Caco-2 (cell line): ENCODE measurements around the gene FLCN. TPM values are rescaled to one million over a fixed set of nuclear protein-coding genes. Genes with fewer than 3 reads are reported as not detected.

ENCODE experiments used
- BruUV-seq: library from RNA; stranded (reverse); fragments of 400-500 nt; replicated peaks from 2 replicates; lab custom pipeline; 2021; lab: Mats Ljungman, UMichigan
- CTCF ChIA-PET: fragments of 300-600 bp; sonication (Branson Sonifier 250); formaldehyde crosslinking; loops from one replicate; lab custom pipeline; 2022; ENCODE audit warnings: antibody characterized with exemption; lab: Charles Lee
- POLR2A ChIA-PET: fragments of 300-600 bp; sonication (Branson Sonifier 250); formaldehyde crosslinking; loops from one replicate; lab custom pipeline; 2022; ENCODE audit warnings: antibody characterized with exemption; lab: Charles Lee
- DNase-seq, 2 experiments: peaks; one replicate each; pipeline versions ENCODE4 v3.0.0 to v3.0.0-alpha.2; 2020 to 2022
- H3K27me3 ChIP-seq: replicated peaks from 2 replicates; pipeline ENCODE4 v1.6.0; 2011; ENCODE audit warnings: low read length; ENCODE audit not compliant: control insufficient read depth, insufficient read depth
- H3K36me3 ChIP-seq: 2 replicates; pipeline ENCODE4 v1.5.1; 2011; ENCODE audit warnings: low read length; ENCODE audit not compliant: control insufficient read depth, insufficient read depth
- H3K4me1 ChIP-seq: fragments of 250-450 bp; sonication (Bioruptor Pico); 2 replicates; pipeline ENCODE4 v1.5.1; 2020; ENCODE audit warnings: mild to moderate bottlenecking
- H3K4me3 ChIP-seq: 2 replicates; pipeline ENCODE4 v1.5.1; 2011; ENCODE audit warnings: low read depth, mild to moderate bottlenecking, control low read depth, low read length
- H3K9me3 ChIP-seq: fragments of 250-450 bp; sonication (Bioruptor Pico); 2 replicates; pipeline ENCODE4 v1.5.1; 2020; ENCODE audit warnings: mild to moderate bottlenecking, moderate library complexity
- H3K27ac Mint-ChIP-seq: one replicate; pipeline ENCODE4 v1.8.0; 2022; ENCODE audit warnings: mixed read lengths; ENCODE audit not compliant: unreplicated experiment
- H3K27me3 Mint-ChIP-seq: one replicate; pipeline ENCODE4 v1.8.0; 2022; ENCODE audit warnings: mixed read lengths; ENCODE audit not compliant: insufficient read depth, unreplicated experiment
- H3K36me3 Mint-ChIP-seq: one replicate; pipeline ENCODE4 v1.8.0; 2022; ENCODE audit warnings: mild to moderate bottlenecking, mixed read lengths; ENCODE audit not compliant: insufficient read depth, unreplicated experiment
- H3K4me1 Mint-ChIP-seq: one replicate; pipeline ENCODE4 v1.8.0; 2022; ENCODE audit warnings: low read depth, mixed read lengths; ENCODE audit not compliant: unreplicated experiment
- H3K4me3 Mint-ChIP-seq: one replicate; pipeline ENCODE4 v1.8.0; 2022; ENCODE audit warnings: mild to moderate bottlenecking, moderate library complexity, mixed read lengths; ENCODE audit not compliant: unreplicated experiment
- H3K9me3 Mint-ChIP-seq: one replicate; pipeline ENCODE4 v1.8.0; 2022; ENCODE audit warnings: mixed read lengths; ENCODE audit not compliant: unreplicated experiment
- CTCF ChIP-seq, 2 experiments: fragments of 200-600 bp in 1 of 2; IDR thresholded peaks; 1 replicate in 1 of 2; 2 replicates in 1 of 2; pipeline versions ENCODE4 v1.5.1 to v1.8.0; 2011 to 2022; ENCODE audit warnings: antibody characterized with exemption in 1 of 2, control low read depth in 1 of 2, inconsistent platforms in 1 of 2, low read depth in 1 of 2, low read length in 1 of 2, mild to moderate bottlenecking in 1 of 2, moderate library complexity in 1 of 2; ENCODE audit not compliant: insufficient read depth in 1 of 2, severe bottlenecking in 1 of 2, unreplicated experiment in 1 of 2
- intact Hi-C: fragments of 100-400 bp; cut with micrococcal nuclease; formaldehyde crosslinking; loops from one replicate; pipeline ENCODE4 v1.10.0; 2022; ENCODE audit not compliant: unreplicated experiment
- total RNA-seq: library from RNA; stranded (reverse); gene quantifications from 2 replicates; pipeline ENCODE4 v1.2.3, GENCODE V29; 2022

FLCN gene
- total RNA-seq, 1 experiment from 2014 or later: 69.0 TPM

- no peak for TF ChIP-seq CTCF (IDR thresholded peaks at IDR 0.05; ENCODE audit: insufficient read depth in 1 of 2, low read depth in 1 of 2, low read length in 1 of 2, severe bottlenecking in 1 of 2, unreplicated experiment in 1 of 2)
- no peak for DNase-seq
- peaks cover 89% of the 10 kb centered on the region for H3K36me3 Mint-ChIP-seq
- intact Hi-C loops: no loop called here
- no peak overlapping the region for H3K4me3 Mint-ChIP-seq
- H3K27me3 ChIP-seq: no peaks in the 10 kb centered on the region
- H3K27me3 Mint-ChIP-seq: no peaks in the 10 kb centered on the region
- peaks cover 6% of the 10 kb centered on the region for H3K36me3 ChIP-seq
- POLR2A ChIA-PET: no interaction called here
- H3K27ac Mint-ChIP-seq: no peak overlapping the region
- no peaks in the 10 kb centered on the region for H3K4me1 ChIP-seq
- H3K4me3 ChIP-seq: no peak overlapping the region
- no peaks in the 10 kb centered on the region for H3K9me3 Mint-ChIP-seq
- CTCF ChIA-PET: no interaction called here
- no TSS peak for BruUV-seq
- H3K9me3 ChIP-seq: no peaks in the 10 kb centered on the region
- no peaks in the 10 kb centered on the region for H3K4me1 Mint-ChIP-seq
Measured at GRCh38 chr17:17254036-17254435, 17.1 kb upstream of the FLCN start.

GRCh38 chr17:17253406-17253805, 16.4 kb upstream of the FLCN start:
- BruUV-seq: no TSS peak

GRCh38 chr17:17252149-17252661, 15.2 kb upstream of the FLCN start:
- no TSS peak for BruUV-seq
- H3K4me3 ChIP-seq: no peak overlapping the region
- Mint-ChIP-seq H3K36me3 (peaks cover 87% of the 10 kb centered on the region), H3K27ac (no peak overlapping the region), H3K27me3 (no peaks in the 10 kb centered on the region), H3K4me3 (no peak overlapping the region), H3K4me1 (no peaks in the 10 kb centered on the region), H3K9me3 (no peaks in the 10 kb centered on the region)
- H3K9me3 ChIP-seq: no peaks in the 10 kb centered on the region
- ChIA-PET POLR2A (no interaction called here), CTCF (no interaction called here)
- no peaks in the 10 kb centered on the region for H3K4me1 ChIP-seq
- DNase-seq: no peak
- peaks cover 3% of the 10 kb centered on the region for H3K36me3 ChIP-seq
- no peaks in the 10 kb centered on the region for H3K27me3 ChIP-seq
- no peak for TF ChIP-seq CTCF (IDR thresholded peaks at IDR 0.05; ENCODE audit: insufficient read depth in 1 of 2, low read depth in 1 of 2, low read length in 1 of 2, severe bottlenecking in 1 of 2, unreplicated experiment in 1 of 2)
- intact Hi-C loops: no loop called here

More at GRCh38 chr17:17253406-17253805, 16.4 kb upstream of the FLCN start:
- no peaks in the 10 kb centered on the region for H3K4me1 ChIP-seq
- no peak for DNase-seq
- no peak overlapping the region for H3K27ac Mint-ChIP-seq
- H3K4me3 ChIP-seq: no peak overlapping the region
- POLR2A ChIA-PET: no interaction called here
- H3K36me3 ChIP-seq: peaks cover 3% of the 10 kb centered on the region
- H3K36me3 Mint-ChIP-seq: peaks cover 87% of the 10 kb centered on the region
- H3K4me1 Mint-ChIP-seq: no peaks in the 10 kb centered on the region
- intact Hi-C loops: no loop called here
- CTCF ChIA-PET: no interaction called here
- no peak overlapping the region for H3K4me3 Mint-ChIP-seq
- TF ChIP-seq CTCF (IDR thresholded peaks at IDR 0.05; ENCODE audit: insufficient read depth in 1 of 2, low read depth in 1 of 2, low read length in 1 of 2, severe bottlenecking in 1 of 2, unreplicated experiment in 1 of 2): no peak
- H3K9me3 ChIP-seq: no peaks in the 10 kb centered on the region
- H3K27me3 ChIP-seq: no peaks in the 10 kb centered on the region
- H3K9me3 Mint-ChIP-seq: no peaks in the 10 kb centered on the region
- H3K27me3 Mint-ChIP-seq: no peaks in the 10 kb centered on the region
